K562 (cell line): ENCODE measurements around the gene TBL1XR1. TPM values are rescaled to one million over a fixed set of nuclear protein-coding genes. Genes with fewer than 3 reads are reported as not detected.

ENCODE experiments used
- ATAC-seq: fragments of 200-7000 bp; cut with Tn5 transposase; 3 replicates; pipeline ENCODE4 v1.9.1; 2020; ENCODE audit warnings: moderate library complexity
- BruUV-seq: library from RNA; stranded (reverse); fragments of 400-500 nt; replicated peaks from 2 replicates; lab custom pipeline; 2021; lab: Mats Ljungman, UMichigan
- CTCF ChIA-PET: fragments of 300-600 bp; formaldehyde crosslinking; extraction: SDS; loops from one replicate; lab custom pipeline; 2021; ENCODE audit warnings: low intra/inter-chr PET ratio; lab: Yijun Ruan, JAX
- POLR2A ChIA-PET: fragments of 300-600, 350-650 bp; sonication (Branson Sonifier 250); formaldehyde crosslinking; extraction: SDS; loops from one replicate; lab custom pipeline; 2021; ENCODE audit warnings: antibody characterized with exemption, inconsistent platforms; lab: Yijun Ruan, JAX
- DNase-seq, 4 experiments: peaks; one replicate each; pipeline versions ENCODE4 v3.0.0 to v3.0.0-alpha.2; 2011 to 2018; ENCODE audit warnings: low spot score in 3 of 4, mixed read lengths in 3 of 4; ENCODE audit errors: extremely low read depth in 1 of 4
- FAIRE-seq: peaks from 2 replicates; lab custom pipeline; 2011; peaks lifted over from hg19 to GRCh38; lab: Jason Lieb, UNC
- H2AFZ ChIP-seq: 2 replicates; pipeline ENCODE4 v1.6.0; 2011; ENCODE audit warnings: low read depth, low read length, control low read depth, inconsistent platforms
- H3K27ac ChIP-seq: fragments of 200-600 bp; 3 replicates; pipeline ENCODE4 v1.8.0; 2011; ENCODE audit warnings: low read depth, mild to moderate bottlenecking, control low read depth, inconsistent platforms, low read length, moderate library complexity, mixed read lengths; ENCODE audit errors: extremely low read depth
- H3K27me3 ChIP-seq, 2 experiments: fragments of 300-600 bp in 1 of 2; 2 replicates in 1 of 2; 3 replicates in 1 of 2; pipeline versions ENCODE4 v1.6.0 to v1.8.0; 2011; ENCODE audit warnings: inconsistent platforms in 2 of 2, low read length in 2 of 2, mild to moderate bottlenecking in 1 of 2, mixed read lengths in 1 of 2, moderate library complexity in 1 of 2; ENCODE audit not compliant: control insufficient read depth in 2 of 2, insufficient read depth in 2 of 2
- H3K36me3 ChIP-seq: fragments of 300-600 bp; 3 replicates; pipeline ENCODE4 v1.8.0; 2011; ENCODE audit warnings: mild to moderate bottlenecking, low read length, inconsistent platforms; ENCODE audit not compliant: control insufficient read depth, insufficient read depth
- H3K4me1 ChIP-seq, 2 experiments: fragments of 200-600 bp in 1 of 2; replicated peaks in 1 of 2; 2 replicates in 1 of 2; 3 replicates in 1 of 2; pipeline versions ENCODE4 v1.5.1 to v1.8.0; 2011; ENCODE audit warnings: inconsistent platforms in 2 of 2, low read length in 2 of 2, mild to moderate bottlenecking in 1 of 2, mixed read lengths in 1 of 2, moderate library complexity in 1 of 2; ENCODE audit not compliant: control insufficient read depth in 2 of 2, insufficient read depth in 2 of 2
- H3K4me2 ChIP-seq: 2 replicates; pipeline ENCODE4 v1.6.1; 2011; ENCODE audit warnings: low read length, control low read depth, inconsistent platforms, mixed read lengths; ENCODE audit not compliant: insufficient read depth
- H3K4me3 ChIP-seq: fragments of 200-600 bp; sonication (generic), shearing (Covaris generic); 2 replicates; pipeline ENCODE4 v1.5.1; 2016; ENCODE audit warnings: control low read depth, inconsistent platforms
- H3K79me2 ChIP-seq: fragments of 200-600 bp; 3 replicates; pipeline ENCODE4 v1.8.0; 2011; ENCODE audit warnings: low read length, inconsistent platforms; ENCODE audit not compliant: control insufficient read depth, insufficient read depth
- H3K9ac ChIP-seq, 2 experiments: 2 replicates each; pipeline versions ENCODE4 v1.6.0 to v1.6.1; 2011; ENCODE audit warnings: low read depth in 2 of 2, low read length in 2 of 2, control low read depth in 1 of 2, inconsistent platforms in 1 of 2, mild to moderate bottlenecking in 1 of 2, mixed read lengths in 1 of 2; ENCODE audit not compliant: insufficient read depth in 1 of 2
- H3K9me1 ChIP-seq: one replicate; pipeline ENCODE4 v1.6.0; 2011; ENCODE audit warnings: inconsistent platforms, mild to moderate bottlenecking, low read length, moderate library complexity; ENCODE audit not compliant: control insufficient read depth, insufficient read depth
- H3K9me3 ChIP-seq: replicated peaks from 2 replicates; pipeline ENCODE4 v1.5.1; 2011; ENCODE audit warnings: low read depth, low read length, inconsistent platforms; ENCODE audit not compliant: control insufficient read depth, insufficient read depth
- H4K20me1 ChIP-seq: replicated peaks from 2 replicates; pipeline ENCODE4 v1.6.1; 2011; ENCODE audit warnings: low read length, inconsistent platforms, mixed read lengths; ENCODE audit not compliant: control insufficient read depth, insufficient read depth
- DPF2 ChIP-seq: fragments of 450-650 bp; IDR thresholded peaks from 2 replicates; pipeline ENCODE4 v1.6.1; 2016
- HNRNPK ChIP-seq: fragments of 200-400 bp; formaldehyde crosslinking; IDR thresholded peaks from one replicate; pipeline ENCODE4 v1.6.1; 2018; ENCODE audit warnings: mild to moderate bottlenecking, low read depth, low read length; ENCODE audit not compliant: poor library complexity, severe bottlenecking
- HOXB6 ChIP-seq: fragments of 250-450 bp; sonication (Bioruptor Pico); IDR thresholded peaks from 2 replicates; pipeline ENCODE4 v1.5.1; 2022; ENCODE audit warnings: mild to moderate bottlenecking, borderline replicate concordance
- JUND ChIP-seq, 2 experiments: IDR thresholded peaks; 2 replicates in 1 of 2; 3 replicates in 1 of 2; pipeline ENCODE4 v1.6.1; 2011; ENCODE audit warnings: borderline replicate concordance in 2 of 2, low read depth in 2 of 2, low read length in 2 of 2, improper control_type of control experiment in 1 of 2, missing biosample characterization in 1 of 2, missing genetic modification characterization in 1 of 2, missing genetic modification reagents in 1 of 2
- NR4A1 ChIP-seq, 2 experiments: fragments of 250-450 bp in 1 of 2; fragments of 450-650 bp in 1 of 2; sonication (Bioruptor Pico) in 1 of 2; IDR thresholded peaks; 2 replicates each; pipeline versions ENCODE4 v1.4.0 to v1.6.1; 2016 to 2020; ENCODE audit warnings: mild to moderate bottlenecking in 2 of 2, missing compliant biosample characterization in 1 of 2, missing genetic modification characterization in 1 of 2, moderate library complexity in 1 of 2
- RBBP5 ChIP-seq: fragments of 200-600 bp; sonication (generic); IDR thresholded peaks from 2 replicates; pipeline ENCODE4 v1.6.1; 2012; ENCODE audit warnings: borderline replicate concordance, mild to moderate bottlenecking, low read length, control low read depth, inconsistent platforms; ENCODE audit not compliant: insufficient read depth, poor library complexity, severe bottlenecking
- REST ChIP-seq, 2 experiments: fragments of 450-650 bp; formaldehyde crosslinking in 1 of 2; IDR thresholded peaks; 2 replicates each; pipeline versions ENCODE4 v1.4.0 to v1.6.1; 2014 to 2020; ENCODE audit warnings: mild to moderate bottlenecking in 2 of 2, borderline replicate concordance in 1 of 2, low read depth in 1 of 2
- SAFB2 ChIP-seq: fragments of 200-400 bp; formaldehyde crosslinking; IDR thresholded peaks from 2 replicates; pipeline ENCODE4 v1.6.1; 2018; ENCODE audit warnings: borderline replicate concordance, low read length, low read depth, moderate library complexity; ENCODE audit not compliant: severe bottlenecking
- SMARCA4 ChIP-seq: fragments of 450-650 bp; IDR thresholded peaks from 2 replicates; pipeline ENCODE4 v1.6.1; 2016
- SP2 ChIP-seq: IDR thresholded peaks from 2 replicates; pipeline ENCODE4 v1.6.1; 2011; ENCODE audit warnings: mild to moderate bottlenecking, low read depth, low read length, moderate library complexity; ENCODE audit not compliant: poor library complexity, severe bottlenecking; ENCODE audit errors: extremely low read depth
- ZNF140 ChIP-seq: fragments of 250-450 bp; sonication (Bioruptor Pico); IDR thresholded peaks from 2 replicates; pipeline ENCODE4 v1.8.0; 2021; ENCODE audit warnings: moderate library complexity, mild to moderate bottlenecking, inconsistent platforms
- ZNF444 ChIP-seq: fragments of 250-450 bp; sonication (Bioruptor Pico); IDR thresholded peaks from 2 replicates; pipeline ENCODE4 v1.4.0; 2020; ENCODE audit warnings: mild to moderate bottlenecking, moderate library complexity
- WGBS: fragments of 100-300 bp; shearing (Covaris generic); methylation state at CpG from one replicate; pipeline ENCODE4 v1.1.6; 2016; ENCODE audit warnings: low coverage, mixed read lengths; ENCODE audit not compliant: insufficient coverage; ENCODE audit errors: missing lambda C conversion rate; 5-methylcytosine and 5-hydroxymethylcytosine counted together
- in situ Hi-C: fragments of 300-500 bp; cut with MboI; formaldehyde crosslinking; loops from 4 replicates; pipeline ENCODE4 v1.15.0; 2018; ENCODE audit warnings: inconsistent platforms, mixed read lengths
- intact Hi-C: fragments of 100-400 bp; cut with micrococcal nuclease; formaldehyde crosslinking; loops from 2 replicates; pipeline ENCODE4 v1.14.2; 2022
- polyA plus RNA-seq, 8 experiments: library from polyadenylated mRNA; depleted of rRNA in 4 of 8; stranded (reverse) in 5 of 8; unstranded in 3 of 8; fragments of >200 nt; fragmentation: Nextera tagmentation in 2 of 8; fragmentation: Illumina TruSeq in 1 of 8; extraction: Ambion mirVana in 2 of 8; extraction: Trizol in 1 of 8; gene quantifications; 2 replicates each; pipeline versions ENCODE4 v1.2.1 to v1.2.3, GENCODE V29; 2011 to 2014; ENCODE audit warnings: inconsistent platforms in 1 of 8, missing spikeins in 1 of 8
- total RNA-seq, 7 experiments: library from RNA; depleted of rRNA in 6 of 7; stranded (reverse); fragments of >200 nt in 6 of 7; fragmentation: Illumina TruSeq in 2 of 7; extraction: Trizol in 2 of 7; gene quantifications; 2 replicates each; pipeline versions ENCODE4 v1.2.1 to v1.2.3, GENCODE V29; 2011 to 2021; ENCODE audit warnings: low replicate concordance in 1 of 7

TBL1XR1 gene
- total and polyA plus RNA-seq, 9 of the 15 experiments (the other 6 are each of a cell fraction or from before 2014, with no cell fraction given), result 19.6 to 171 (median 83.3) TPM

- ChIA-PET CTCF (no interaction called here), POLR2A (interaction anchor here (0.7 to 1.6 kb wide), 7 partner anchors 9 to 209 kb away, joined by 3 to 6 read pairs (median 4); no protein-coding TSS in a partner anchor)
- intact Hi-C loops, result no loop called here
- Histone ChIP-seq H3K4me3 (no peak overlapping the region), H3K9me3 (no peaks in the 10 kb centered on the region), H3K27ac (peak overlapping the region; percentile 44; the same call in 1 of the 3 replicates), H3K27me3 (no peaks in the 10 kb centered on the region), H3K36me3 (peaks cover 5% of the 10 kb centered on the region; the same call in 2 of the 3 replicates), H3K4me1 (peaks cover 23 to 28% of the 10 kb centered on the region in 2 experiments; a peak in 4 of 5 replicates), H4K20me1 (peaks cover 12% of the 10 kb centered on the region), H3K79me2 (peaks cover 99% of the 10 kb centered on the region), H3K4me2 (peak overlapping the region; percentile 37; the same call in 1 of the 2 replicates), H2AFZ (no peak overlapping the region), H3K9me1 (peaks cover 4% of the 10 kb centered on the region), H3K9ac (peak overlapping the region; percentile 10 to 36; a peak in 2 of 4 replicates)
- ATAC-seq (peak; percentile 76), DNase-seq (peak in 2 of 4 experiments; percentile 42 to 67), FAIRE-seq (no peak)
- in situ Hi-C loops, result no loop called here
- 36% methylated on average over 7 of the region's 7 CpGs for WGBS
- BruUV-seq, result no TSS peak
- TF ChIP-seq HOXB6 (no peak), ZNF140 (CRISPR knock-in tag) (no peak), DPF2 (peak; percentile 65), ZNF444 (CRISPR knock-in tag) (no peak), SMARCA4 (0 out of 2 replicates have a peak, but pooled peaks have one; percentile 28), RBBP5 (peak; percentile 18), REST (IDR thresholded peaks at IDR 0.05; ENCODE audit: borderline replicate concordance) (no peak), REST (CRISPR knock-in tag; IDR thresholded peaks at IDR 0.05; ENCODE audit: low read depth) (no peak), JUND (IDR thresholded peaks at IDR 0.05; ENCODE audit: borderline replicate concordance, low read depth, low read length) (peak; percentile 52; the same call in 1 of the 2 replicates), JUND (tag; IDR thresholded peaks at IDR 0.05; ENCODE audit: borderline replicate concordance, low read depth, low read length) (no peak; the same call in 2 of the 3 replicates), NR4A1 (CRISPR knock-in tag; IDR thresholded peaks at IDR 0.05) (no peak), NR4A1 (tag; IDR thresholded peaks at IDR 0.05) (no peak), SP2 (no peak), SAFB2 (no peak), HNRNPK (no peak)
Measured at GRCh38 chr3:177150970-177151627, 46.2 kb downstream of the TBL1XR1 start.
